ENCODE measurements around the gene TACC2.

TACC2 gene

DNA sequence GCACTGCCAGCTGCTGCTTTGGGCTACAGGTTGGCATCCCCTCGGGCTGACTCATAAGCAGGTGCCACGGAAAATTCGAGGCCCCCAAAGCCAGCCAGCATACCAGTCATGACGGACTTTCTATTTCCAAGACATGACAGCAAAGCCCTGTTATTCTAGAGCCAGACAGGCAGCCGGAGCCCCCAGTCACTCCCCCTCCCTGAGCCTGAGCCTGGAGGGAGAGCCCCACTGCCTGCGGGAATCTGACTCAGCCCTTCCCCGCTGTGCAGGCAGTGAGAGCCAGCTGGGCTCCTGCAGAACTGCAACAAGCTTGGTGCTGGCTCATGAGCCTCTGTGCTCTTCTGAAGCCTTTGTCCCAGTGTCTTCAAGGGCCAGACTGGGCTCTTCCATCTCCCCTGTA, 297.9 kb downstream of the TACC2 start:
- in situ Hi-C loops (cut with MboI; ENCODE audit: low sequenced_read_pairs) = loop anchor here (25.0 kb wide), 1 partner anchor 150 kb away; no protein-coding TSS in a partner anchor

- in situ Hi-C loops (cut with MboI; ENCODE audit: low sequenced_read_pairs) = loop anchor here (25.0 kb wide), 1 partner anchor 150 kb away; no protein-coding TSS in a partner anchor
Measured at GRCh38 chr10:122287570-122287969, 298.6 kb downstream of the TACC2 start.

- in situ Hi-C loops (cut with MboI; ENCODE audit: low sequenced_read_pairs) = loop anchor here (25.0 kb wide), 1 partner anchor 149 kb away; no protein-coding TSS in a partner anchor
Measured at GRCh38 chr10:122288262-122288661, 299.3 kb downstream of the TACC2 start.

- in situ Hi-C loops (cut with MboI; ENCODE audit: low sequenced_read_pairs) = loop anchor here (25.0 kb wide), 1 partner anchor 148 kb away; no protein-coding TSS in a partner anchor
Measured at GRCh38 chr10:122288917-122289316, 300.0 kb downstream of the TACC2 start.

GRCh38 chr10:122290334-122290733, 301.4 kb downstream of the TACC2 start:
- in situ Hi-C loops (cut with MboI; ENCODE audit: low sequenced_read_pairs) = loop anchor here (25.0 kb wide), 1 partner anchor 147 kb away; no protein-coding TSS in a partner anchor

- in situ Hi-C loops (cut with MboI; ENCODE audit: low sequenced_read_pairs) = loop anchor here (25.0 kb wide), 1 partner anchor 146 kb away; no protein-coding TSS in a partner anchor
Measured at GRCh38 chr10:122290833-122291532, 302.0 kb downstream of the TACC2 start.

DNA sequence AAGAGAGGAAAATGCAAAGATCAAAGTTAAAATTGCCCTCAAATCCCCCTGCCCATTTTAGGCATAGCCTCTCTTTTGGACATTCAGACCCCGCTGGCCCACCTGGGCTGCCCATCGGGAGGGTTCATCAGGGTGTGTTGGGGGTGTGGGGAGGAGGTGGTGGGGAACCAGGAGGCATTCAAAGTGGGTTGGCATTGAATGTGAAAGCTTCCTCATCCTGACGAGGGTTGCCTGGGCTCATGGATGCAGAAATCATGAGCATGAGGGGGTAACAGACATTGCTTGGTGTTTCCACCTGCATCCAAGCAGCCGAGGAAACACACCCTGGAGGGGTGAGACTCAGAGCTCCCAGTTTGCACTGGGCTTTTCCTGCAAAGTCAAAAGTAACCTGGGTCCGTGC, 302.8 kb downstream of the TACC2 start:
- in situ Hi-C loops (cut with MboI; ENCODE audit: low sequenced_read_pairs) = loop anchor here (25.0 kb wide), 1 partner anchor 146 kb away; no protein-coding TSS in a partner anchor

DNA sequence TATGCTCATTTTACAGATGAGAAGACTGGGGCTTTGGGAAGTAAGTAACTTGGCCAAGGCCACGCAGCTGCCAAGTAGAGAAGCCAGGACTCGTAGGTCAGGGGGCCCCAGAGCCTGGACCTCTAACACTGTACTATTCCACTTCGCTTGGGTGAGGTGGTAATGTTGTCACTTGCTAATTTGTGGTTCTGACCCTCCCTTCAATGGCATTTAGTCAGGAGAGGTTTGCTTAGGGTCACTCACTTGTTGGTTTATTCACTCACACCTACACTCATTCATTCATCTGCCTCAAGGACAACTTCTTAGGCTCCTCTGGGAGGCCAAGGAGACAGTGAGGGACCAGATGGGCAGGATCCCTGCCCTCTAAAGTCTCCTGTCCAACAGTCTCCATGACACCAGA, 303.4 kb downstream of the TACC2 start:
- in situ Hi-C loops (cut with MboI; ENCODE audit: low sequenced_read_pairs) = loop anchor here (25.0 kb wide), 1 partner anchor 145 kb away; no protein-coding TSS in a partner anchor

DNA sequence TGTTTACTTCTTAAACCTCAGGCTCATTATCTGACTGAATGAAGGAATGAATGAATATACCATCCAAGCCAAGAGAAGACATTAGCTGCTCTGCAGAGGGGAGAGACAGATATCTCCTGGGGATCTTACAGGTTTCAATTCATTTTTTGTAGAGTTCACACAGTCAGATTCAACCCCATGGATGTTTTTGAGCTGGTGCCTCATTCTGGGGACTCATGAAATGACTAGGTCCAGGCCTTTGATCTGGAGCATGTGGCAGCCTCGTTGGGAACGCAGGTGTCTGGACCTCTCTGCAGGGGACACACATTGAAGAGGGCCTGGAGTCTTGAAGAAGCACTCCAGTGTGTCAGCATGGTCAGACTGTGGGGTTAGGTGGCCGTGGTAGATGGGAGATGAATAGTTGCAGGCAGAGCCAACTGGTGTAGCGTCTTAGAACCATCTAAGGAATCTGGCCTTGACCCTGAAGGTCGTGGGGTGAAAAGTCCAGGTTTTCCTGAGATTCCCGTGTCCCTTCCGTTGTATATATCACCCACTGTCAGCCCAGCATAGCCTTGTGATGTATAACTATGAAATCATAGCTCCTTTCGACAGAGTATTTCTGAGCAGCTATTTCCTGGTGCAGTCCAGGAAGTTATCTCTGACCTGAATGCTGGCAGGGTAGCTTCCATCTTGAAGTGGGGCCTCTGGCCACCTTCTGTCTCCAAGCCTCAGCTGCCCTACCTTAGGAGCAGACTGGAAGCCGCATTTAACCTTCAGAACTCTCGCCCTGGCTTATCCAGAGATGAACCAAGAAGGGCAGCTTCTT, 304.4 kb downstream of the TACC2 start:
- in situ Hi-C loops (cut with MboI; ENCODE audit: low sequenced_read_pairs) = loop anchor here (25.0 kb wide), 1 partner anchor 144 kb away; no protein-coding TSS in a partner anchor

DNA sequence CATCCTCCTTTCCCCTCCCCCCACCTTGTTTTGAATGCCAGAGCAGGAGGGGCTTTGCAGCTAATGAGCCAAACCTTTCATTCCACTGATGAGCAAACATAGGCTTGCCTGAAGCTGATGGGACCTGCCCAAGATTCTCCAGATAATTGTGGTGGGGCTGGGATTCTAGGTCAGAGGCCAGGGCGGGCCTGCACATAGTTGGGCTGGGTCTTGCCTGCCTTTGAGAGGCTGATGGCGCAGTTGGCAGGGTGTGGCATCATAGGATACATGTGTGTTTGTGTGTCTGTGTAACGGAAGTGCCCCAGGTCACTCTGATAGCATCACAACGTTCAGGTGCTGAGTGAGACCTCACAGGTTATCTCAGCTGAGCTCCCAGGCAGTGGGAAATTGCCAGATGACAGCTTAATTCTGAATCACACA, 305.0 kb downstream of the TACC2 start:
- in situ Hi-C loops (cut with MboI; ENCODE audit: low sequenced_read_pairs) = loop anchor here (25.0 kb wide), 1 partner anchor 143 kb away; no protein-coding TSS in a partner anchor

DNA sequence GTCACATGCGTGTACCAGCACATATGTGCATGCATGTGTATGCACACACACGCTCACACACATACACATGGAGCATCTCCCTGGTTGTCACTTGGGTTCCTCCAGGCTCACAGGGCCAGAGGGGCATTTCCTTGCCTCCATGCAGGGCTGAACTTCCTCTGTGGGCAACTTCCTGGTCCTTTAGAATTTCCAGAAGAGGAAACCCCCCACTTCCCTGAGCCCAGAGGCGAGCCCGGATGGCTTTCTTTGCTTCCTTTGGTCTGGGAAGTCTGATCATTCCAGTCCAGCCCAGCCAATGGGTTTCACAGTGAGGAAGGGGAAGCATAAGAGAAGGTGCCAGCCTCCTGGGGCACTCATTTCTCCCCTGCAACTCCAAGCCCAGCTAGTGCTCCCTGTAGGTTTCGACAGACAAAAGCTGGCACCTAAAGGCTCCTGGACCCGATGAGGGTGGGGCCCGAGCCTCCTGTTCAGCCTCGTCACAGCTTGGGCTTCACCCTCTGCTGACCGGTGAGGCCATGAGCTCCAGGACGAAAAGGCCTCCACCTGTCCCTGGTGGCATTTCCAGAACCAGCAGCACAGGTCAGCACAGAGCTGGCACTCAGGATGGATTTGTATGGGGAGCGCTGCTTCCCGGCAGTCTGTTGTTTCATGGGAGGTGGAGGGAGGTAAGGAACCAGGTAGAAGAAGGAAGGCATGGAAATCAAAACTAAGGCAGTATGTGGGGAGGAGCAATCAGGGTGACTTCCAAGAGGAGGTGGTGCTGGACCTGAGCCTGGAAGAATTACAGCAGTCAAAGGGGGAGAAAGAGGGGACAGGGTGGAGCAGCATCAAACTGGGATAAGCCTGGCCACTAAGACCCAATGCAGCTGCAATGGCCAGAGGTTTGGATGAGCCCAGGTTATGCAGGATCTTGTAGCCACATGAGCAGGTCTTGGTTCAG, 305.8 kb downstream of the TACC2 start:
- in situ Hi-C loops (cut with MboI; ENCODE audit: low sequenced_read_pairs) = loop anchor here (25.0 kb wide), 1 partner anchor 143 kb away; no protein-coding TSS in a partner anchor

DNA sequence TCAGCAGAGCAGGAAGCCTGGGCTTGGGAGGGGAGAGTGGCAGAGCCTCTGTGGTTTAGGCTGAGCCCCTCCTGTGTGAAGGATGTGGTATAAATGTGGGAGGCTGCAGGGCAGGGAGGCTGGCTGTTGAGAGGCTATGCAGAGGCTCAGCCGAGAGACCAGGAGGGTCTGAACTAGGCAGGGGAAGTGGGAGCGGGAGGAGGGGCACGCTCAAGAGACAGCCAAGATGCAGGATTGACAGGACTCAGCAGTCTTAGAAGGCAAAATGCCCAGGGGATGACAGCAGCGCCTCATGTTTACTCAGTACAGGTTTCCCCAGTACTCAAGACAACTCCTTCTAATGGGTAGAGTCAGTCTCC, 306.5 kb downstream of the TACC2 start:
- in situ Hi-C loops (cut with MboI; ENCODE audit: low sequenced_read_pairs) = loop anchor here (25.0 kb wide), 1 partner anchor 142 kb away; no protein-coding TSS in a partner anchor

GRCh38 chr10:122296363-122297120, 307.6 kb downstream of the TACC2 start:
- in situ Hi-C loops (cut with MboI; ENCODE audit: low sequenced_read_pairs) = loop anchor here (25.0 kb wide), 1 partner anchor 141 kb away; no protein-coding TSS in a partner anchor

DNA sequence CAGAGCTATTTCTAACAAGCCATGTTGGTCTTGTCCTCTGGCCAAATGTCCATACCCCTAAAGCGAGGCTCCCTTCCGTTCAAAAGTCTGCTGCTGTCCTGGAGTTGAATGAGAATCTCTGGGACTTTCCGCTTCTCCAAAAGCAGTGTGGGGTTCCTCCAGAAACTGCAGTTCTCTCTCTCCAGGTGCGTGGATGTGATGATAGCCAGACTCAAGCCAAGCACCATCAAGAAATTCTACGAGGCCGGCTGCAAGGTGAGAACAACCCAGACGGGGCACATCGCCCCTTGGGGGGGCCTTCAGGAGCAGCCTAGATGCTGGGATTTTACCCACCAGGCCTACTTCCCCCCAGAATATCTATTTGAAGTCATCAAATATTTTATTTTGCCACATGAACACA, 308.6 kb downstream of the TACC2 start:
- in situ Hi-C loops (cut with MboI; ENCODE audit: low sequenced_read_pairs) = loop anchor here (25.0 kb wide), 1 partner anchor 140 kb away; no protein-coding TSS in a partner anchor

DNA sequence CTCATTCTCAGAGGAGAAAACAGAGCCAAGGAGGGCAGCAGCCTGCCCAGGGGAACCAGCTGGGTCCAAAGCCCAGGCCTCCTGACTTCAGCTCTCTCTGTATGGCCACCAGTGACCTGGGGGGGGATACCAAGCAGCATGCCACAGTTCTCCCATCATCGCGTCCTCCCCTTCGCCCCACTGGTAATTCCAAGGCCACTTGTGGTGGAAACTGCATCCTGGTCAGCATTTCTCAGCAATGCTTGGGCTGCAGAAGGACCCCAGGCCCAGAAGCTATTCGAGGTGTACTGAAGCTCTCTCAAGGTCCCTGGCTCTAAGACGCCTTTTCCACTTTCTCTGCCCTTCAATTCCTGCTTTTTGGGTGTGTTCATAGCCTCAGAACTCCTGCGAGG, 309.2 kb downstream of the TACC2 start:
- in situ Hi-C loops (cut with MboI; ENCODE audit: low sequenced_read_pairs) = loop anchor here (25.0 kb wide), 1 partner anchor 139 kb away; no protein-coding TSS in a partner anchor

DNA sequence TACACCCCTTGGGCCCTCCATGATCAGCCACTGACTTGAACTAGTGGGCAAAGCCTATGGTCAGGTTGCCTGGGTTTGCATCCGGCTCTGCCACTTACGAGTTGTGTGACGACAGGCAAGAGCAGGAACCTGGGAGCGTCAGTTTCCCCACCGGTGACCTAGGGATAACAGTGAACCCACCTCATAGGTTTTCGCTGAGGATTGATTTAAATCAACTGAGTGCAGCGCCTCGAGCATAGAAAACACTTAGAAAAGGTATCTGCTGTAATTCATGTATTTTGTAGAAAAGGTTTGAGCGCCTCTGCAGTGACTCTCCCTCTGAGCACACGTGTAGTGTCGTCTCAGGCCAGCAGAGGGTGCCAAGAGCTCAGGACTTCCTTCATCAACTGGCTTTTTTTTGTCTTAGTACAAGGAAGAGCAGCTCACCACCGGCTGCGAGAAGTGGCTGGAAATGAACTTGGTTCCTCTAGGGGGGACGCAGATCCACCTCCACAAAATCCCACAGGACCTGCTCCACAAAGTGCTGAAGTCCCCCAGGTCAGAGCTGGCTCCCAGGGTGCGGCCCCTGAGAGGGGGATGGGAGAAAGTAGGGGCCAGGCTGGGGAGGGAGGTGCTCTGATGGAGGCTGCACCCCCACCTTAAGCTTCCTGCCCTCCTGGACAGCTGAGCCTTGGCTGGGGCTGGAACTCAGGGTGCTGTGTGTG, 309.8 kb downstream of the TACC2 start:
- in situ Hi-C loops (cut with MboI; ENCODE audit: low sequenced_read_pairs) = loop anchor here (25.0 kb wide), 1 partner anchor 139 kb away; no protein-coding TSS in a partner anchor

GRCh38 chr10:122299423-122300075, 310.6 kb downstream of the TACC2 start:
- in situ Hi-C loops (cut with MboI; ENCODE audit: low sequenced_read_pairs) = loop anchor here (25.0 kb wide), 1 partner anchor 138 kb away; no protein-coding TSS in a partner anchor
